Gastrocnemius medialis (tissue), 4 donors: ENCODE measurements around the gene COG1.

Experiments
- POLR2A ChIP-seq, 2 donors: fragments of 450-650 bp; IDR thresholded peaks; one replicate each; pipeline ENCODE4 v1.6.1; 2017; ENCODE audit warnings: antibody characterized with exemption in 2 of 2, mild to moderate bottlenecking in 2 of 2, moderate library complexity in 2 of 2
- TF ChIP-seq, protein P1 (sequence below), 5 experiments: fragments of 450-650 bp in 3 of 5; fragments of 200-600 bp in 2 of 5; sonication (generic) in 2 of 5; IDR thresholded peaks in 4 of 5; conservative IDR thresholded peaks in 1 of 5; 1 replicate in 4 of 5; 2 replicates in 1 of 5; pipeline ENCODE4 v1.5.1; 2016 to 2019; ENCODE audit warnings: antibody characterized with exemption in 5 of 5, mild to moderate bottlenecking in 3 of 5, moderate library complexity in 3 of 5

DNA sequence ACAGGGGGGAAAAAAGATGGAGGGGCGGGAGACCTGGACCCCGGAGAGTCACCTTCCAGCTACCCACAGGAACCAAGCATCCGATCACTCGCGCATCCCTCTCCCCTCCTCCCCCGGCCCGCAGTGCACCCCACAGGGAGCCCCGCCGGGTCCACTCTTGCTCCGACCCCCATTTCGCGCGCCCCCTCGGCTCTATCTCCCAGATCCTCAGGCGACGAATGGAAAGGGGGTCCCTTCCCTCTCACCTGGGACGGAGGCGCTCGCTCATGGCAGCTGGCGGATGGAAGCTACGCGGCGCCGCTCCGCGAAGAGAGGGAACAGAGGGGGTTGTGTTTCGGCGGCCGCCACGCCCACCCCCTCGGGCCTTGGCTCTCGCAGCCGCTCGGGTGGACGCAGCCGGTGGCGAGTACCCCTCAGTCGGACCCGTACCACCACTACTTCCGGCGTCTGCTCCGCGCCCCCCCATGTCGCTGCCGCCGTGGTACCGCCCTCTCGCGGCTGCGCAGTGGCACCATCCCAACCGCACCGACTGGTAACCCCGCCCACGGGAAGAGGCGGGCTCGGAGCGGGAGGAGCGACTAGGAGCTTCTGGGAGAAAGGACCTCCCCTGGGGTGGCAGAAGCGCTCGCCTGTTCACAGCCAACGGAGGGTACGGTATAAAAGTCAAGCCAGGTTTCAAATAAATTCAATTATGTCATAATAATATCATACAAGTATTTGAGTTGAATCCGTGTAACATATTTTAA, 39.2 kb downstream of the COG1 start:
- TF ChIP-seq, protein P1, sequence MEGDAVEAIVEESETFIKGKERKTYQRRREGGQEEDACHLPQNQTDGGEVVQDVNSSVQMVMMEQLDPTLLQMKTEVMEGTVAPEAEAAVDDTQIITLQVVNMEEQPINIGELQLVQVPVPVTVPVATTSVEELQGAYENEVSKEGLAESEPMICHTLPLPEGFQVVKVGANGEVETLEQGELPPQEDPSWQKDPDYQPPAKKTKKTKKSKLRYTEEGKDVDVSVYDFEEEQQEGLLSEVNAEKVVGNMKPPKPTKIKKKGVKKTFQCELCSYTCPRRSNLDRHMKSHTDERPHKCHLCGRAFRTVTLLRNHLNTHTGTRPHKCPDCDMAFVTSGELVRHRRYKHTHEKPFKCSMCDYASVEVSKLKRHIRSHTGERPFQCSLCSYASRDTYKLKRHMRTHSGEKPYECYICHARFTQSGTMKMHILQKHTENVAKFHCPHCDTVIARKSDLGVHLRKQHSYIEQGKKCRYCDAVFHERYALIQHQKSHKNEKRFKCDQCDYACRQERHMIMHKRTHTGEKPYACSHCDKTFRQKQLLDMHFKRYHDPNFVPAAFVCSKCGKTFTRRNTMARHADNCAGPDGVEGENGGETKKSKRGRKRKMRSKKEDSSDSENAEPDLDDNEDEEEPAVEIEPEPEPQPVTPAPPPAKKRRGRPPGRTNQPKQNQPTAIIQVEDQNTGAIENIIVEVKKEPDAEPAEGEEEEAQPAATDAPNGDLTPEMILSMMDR (IDR thresholded peaks at IDR 0.05 in 4 of 5, conservative IDR thresholded peaks at IDR 0.05 in 1 of 5): peak in 4 of 5 experiments; percentile 43 to 63 (median 58)
- peak; percentile 90 to 91 for TF ChIP-seq POLR2A (IDR thresholded peaks at IDR 0.05)
